Mucosa of descending colon (tissue), 3 donors: ENCODE results near the gene GALNT13. TPM values are rescaled to one million over a fixed set of nuclear protein-coding genes. Genes with fewer than 3 reads are reported as not detected.

Source experiments
- ATAC-seq: fragments of 200-7000 bp; cut with Tn5 transposase; one replicate; pipeline ENCODE4 v1.9.1; 2020; ENCODE audit warnings: mild to moderate bottlenecking, moderate library complexity
- DNase-seq, 3 donors: peaks; one replicate each; pipeline ENCODE4 v3.0.0-alpha.2; 2020
- H3K36me3 ChIP-seq: fragments of 200-600 bp; one replicate; pipeline ENCODE4 v1.8.0; 2021; ENCODE audit warnings: low read depth, mild to moderate bottlenecking
- H3K4me1 ChIP-seq: fragments of 200-600 bp; one replicate; pipeline ENCODE4 v1.8.0; 2021; ENCODE audit warnings: low read depth, mild to moderate bottlenecking
- H3K4me3 ChIP-seq: fragments of 200-600 bp; one replicate; pipeline ENCODE4 v1.8.0; 2021; ENCODE audit warnings: mild to moderate bottlenecking
- H3K9me3 ChIP-seq: fragments of 200-600 bp; one replicate; pipeline ENCODE4 v1.8.0; 2021; ENCODE audit warnings: mild to moderate bottlenecking
- intact Hi-C, 2 donors: fragments of 100-400 bp; cut with DNase I in 1 of 2; cut with micrococcal nuclease in 1 of 2; formaldehyde crosslinking; loops; one replicate each; pipeline versions ENCODE4 v1.11.0 to v1.11.1; 2022; cut with DNase I, micrococcal nuclease
- total RNA-seq, 3 donors: library from RNA; stranded (reverse); fragmentation: NEBNext Ultra II Directional in 2 of 3; extraction: Animal tissue kit (Norgen Biotek cat#: 25700) in 2 of 3; gene quantifications; one replicate each; pipeline versions ENCODE4 v1.2.1 to v1.2.4, GENCODE V29; 2021 to 2023
- TF ChIP-seq, protein P1 (sequence below): fragments of 200-600 bp; IDR thresholded peaks from one replicate; pipeline ENCODE4 v1.8.0; 2022; ENCODE audit warnings: antibody characterized with exemption, mild to moderate bottlenecking
- donor health status: DM: no; HTN: no; CAD: no; lungs with moderate emphysema.
- donor health status: DM: no; HTN: no; CAD: no.
- donor health status: DM: no; HTN: yes; CAD: no.

GALNT13 gene
- total RNA-seq, 3 donors from 2014 or later = 0.23 to 1.5 (median 1.0) TPM

DNA sequence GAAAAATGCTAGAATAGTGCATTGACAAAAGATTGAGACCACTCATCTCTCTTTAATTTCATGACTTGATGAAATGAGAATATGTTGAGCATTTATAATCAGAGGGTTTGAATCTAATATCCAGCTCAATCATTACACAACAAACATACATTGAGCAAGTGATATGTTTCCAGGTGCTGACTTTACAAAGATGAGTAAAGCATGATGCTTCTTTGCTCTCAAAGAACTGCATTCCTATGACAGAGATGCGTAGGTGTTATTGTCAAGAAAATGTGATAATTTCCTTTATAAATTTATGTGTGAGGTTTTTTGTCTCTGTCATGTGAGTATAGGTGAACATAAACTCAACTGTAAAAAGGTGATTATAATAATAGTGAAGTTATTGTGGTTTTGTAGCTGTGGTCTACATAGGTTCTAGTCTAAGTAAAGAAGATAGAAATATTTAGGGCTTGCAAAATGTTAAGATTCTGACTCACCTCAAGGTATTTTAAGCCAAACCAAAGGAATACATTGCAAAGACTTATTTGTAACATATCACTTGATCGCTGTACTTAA lies 389.8 kb downstream of the GALNT13 start:
- H3K4me1 ChIP-seq = no peaks in the 10 kb centered on the region
- intact Hi-C loops = no loop called here

DNA sequence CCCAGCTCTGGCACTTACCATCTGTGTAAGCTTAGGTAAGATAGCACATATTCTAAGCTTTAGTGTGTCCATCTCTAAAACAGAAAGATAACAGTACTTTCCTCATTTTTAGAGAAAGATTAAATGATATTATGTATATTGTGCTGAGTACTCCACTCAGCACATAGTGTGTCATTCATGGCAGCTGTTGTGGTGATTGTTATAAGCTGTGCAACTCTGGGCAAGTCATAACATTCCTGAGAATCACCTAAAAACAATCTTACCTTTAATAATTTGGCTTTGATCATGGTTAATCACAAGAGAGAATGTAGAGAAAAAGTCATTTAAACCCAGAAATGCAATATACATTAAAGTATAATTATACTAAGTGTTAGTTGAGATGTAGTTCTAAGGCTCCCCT lies 391.5 kb downstream of the GALNT13 start:
- H3K36me3 ChIP-seq = no peaks in the 10 kb centered on the region
- intact Hi-C loops = no loop called here
- no peak for ATAC-seq
- no peaks in the 10 kb centered on the region for H3K4me1 ChIP-seq
- H3K9me3 ChIP-seq = no peaks in the 10 kb centered on the region
- TF ChIP-seq, protein P1, sequence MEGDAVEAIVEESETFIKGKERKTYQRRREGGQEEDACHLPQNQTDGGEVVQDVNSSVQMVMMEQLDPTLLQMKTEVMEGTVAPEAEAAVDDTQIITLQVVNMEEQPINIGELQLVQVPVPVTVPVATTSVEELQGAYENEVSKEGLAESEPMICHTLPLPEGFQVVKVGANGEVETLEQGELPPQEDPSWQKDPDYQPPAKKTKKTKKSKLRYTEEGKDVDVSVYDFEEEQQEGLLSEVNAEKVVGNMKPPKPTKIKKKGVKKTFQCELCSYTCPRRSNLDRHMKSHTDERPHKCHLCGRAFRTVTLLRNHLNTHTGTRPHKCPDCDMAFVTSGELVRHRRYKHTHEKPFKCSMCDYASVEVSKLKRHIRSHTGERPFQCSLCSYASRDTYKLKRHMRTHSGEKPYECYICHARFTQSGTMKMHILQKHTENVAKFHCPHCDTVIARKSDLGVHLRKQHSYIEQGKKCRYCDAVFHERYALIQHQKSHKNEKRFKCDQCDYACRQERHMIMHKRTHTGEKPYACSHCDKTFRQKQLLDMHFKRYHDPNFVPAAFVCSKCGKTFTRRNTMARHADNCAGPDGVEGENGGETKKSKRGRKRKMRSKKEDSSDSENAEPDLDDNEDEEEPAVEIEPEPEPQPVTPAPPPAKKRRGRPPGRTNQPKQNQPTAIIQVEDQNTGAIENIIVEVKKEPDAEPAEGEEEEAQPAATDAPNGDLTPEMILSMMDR = no peak
- peak overlapping the region; percentile 0 for H3K4me3 ChIP-seq
- no peak for DNase-seq

More for the DNA sequence above, 389.8 kb downstream of the GALNT13 start:
- DNase-seq (no peak), ATAC-seq (no peak)
- Histone ChIP-seq H3K36me3 (no peaks in the 10 kb centered on the region), H3K4me3 (no peak overlapping the region), H3K9me3 (no peaks in the 10 kb centered on the region)
- TF ChIP-seq, protein P1 = no peak

DNA sequence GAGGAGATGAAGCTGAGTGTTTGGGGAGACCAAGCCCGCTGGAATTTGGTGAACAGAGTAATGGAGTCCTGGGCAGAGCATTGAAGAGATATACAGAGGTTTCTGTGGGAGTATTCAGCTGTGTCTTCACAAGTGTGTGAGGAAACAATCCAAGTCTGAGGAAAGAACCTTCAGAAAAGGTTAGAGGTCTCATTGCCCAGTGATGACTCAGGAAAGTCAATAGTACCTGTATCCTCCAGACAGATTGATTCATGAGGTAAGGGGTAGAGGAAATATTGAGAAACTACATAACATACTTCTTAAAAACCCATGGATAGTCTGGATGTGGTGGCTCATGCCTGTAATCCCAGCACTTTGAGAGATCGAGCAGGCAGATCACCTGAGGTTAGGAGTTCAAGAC lies 392.3 kb downstream of the GALNT13 start:
- H3K9me3 ChIP-seq = no peaks in the 10 kb centered on the region
- TF ChIP-seq, protein P1 = no peak
- no peaks in the 10 kb centered on the region for H3K4me1 ChIP-seq
- no peak overlapping the region for H3K4me3 ChIP-seq
- DNase-seq (no peak), ATAC-seq (no peak)
- intact Hi-C loops = no loop called here
- no peaks in the 10 kb centered on the region for H3K36me3 ChIP-seq

DNA sequence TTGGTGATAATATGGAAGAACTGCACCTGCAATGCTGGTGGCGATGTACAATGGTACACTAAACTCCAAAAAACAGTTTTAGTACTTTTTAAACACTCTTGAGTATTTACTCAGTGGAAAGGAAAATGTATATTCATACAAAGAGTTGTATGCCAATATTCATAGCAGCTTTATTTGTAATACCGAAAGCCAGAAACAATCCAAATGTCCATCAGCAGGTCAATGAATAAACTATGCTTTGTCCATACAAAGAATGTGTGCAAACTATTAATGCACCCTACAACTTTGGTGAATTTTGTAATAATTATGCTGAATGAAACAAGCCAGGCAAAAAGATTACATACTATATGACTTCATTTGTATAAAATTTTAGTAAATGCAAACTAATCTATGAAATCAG lies 396.3 kb downstream of the GALNT13 start:
- Histone ChIP-seq H3K9me3 (no peaks in the 10 kb centered on the region), H3K4me3 (no peak overlapping the region), H3K4me1 (no peaks in the 10 kb centered on the region), H3K36me3 (no peaks in the 10 kb centered on the region)
- intact Hi-C loops = no loop called here
- no peak for DNase-seq
- TF ChIP-seq, protein P1 = no peak
- ATAC-seq = no peak

DNA sequence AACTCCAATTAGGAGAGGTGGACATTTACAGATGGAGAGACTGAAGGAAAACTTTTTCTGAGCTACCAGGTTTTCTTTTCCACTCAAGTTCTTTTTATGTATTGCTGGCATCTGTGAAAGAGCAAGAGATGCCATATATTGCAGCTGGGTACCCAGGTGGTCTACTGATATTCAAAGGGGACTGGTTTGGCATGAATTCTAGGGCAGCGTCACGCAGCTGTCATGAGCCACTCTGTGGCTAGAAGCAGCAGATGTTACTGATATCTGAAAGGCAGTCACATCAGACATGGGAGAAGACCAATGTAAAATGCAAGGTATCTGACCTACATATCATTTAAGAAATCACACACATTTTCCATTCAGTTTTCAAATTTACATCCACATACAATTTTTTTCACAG lies 408.8 kb downstream of the GALNT13 start:
- TF ChIP-seq, protein P1 = no peak
- DNase-seq = no peak
- Histone ChIP-seq H3K36me3 (no peaks in the 10 kb centered on the region), H3K4me1 (no peaks in the 10 kb centered on the region), H3K4me3 (no peak overlapping the region), H3K9me3 (peaks cover 1% of the 10 kb centered on the region)
- no peak for ATAC-seq
- intact Hi-C loops = no loop called here

DNA sequence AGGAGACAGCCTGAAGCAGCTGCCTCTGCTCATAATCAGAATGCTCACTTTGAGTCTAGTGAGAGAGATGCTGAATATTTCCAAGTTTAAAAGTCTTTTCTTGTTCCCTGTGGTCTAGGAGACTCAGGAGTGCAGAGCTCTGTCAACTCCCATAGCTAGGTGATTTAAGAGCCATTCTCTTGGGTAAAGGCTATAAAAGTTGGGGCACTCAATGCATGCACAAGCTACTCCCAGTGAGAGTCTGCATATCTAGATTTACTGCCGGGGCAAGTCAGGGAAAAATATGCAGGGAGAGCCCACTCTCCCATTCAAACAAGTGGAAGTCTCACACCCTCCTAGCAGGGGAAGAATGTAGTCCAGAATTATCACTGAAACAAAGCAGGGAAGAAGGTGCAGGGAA lies 418.1 kb downstream of the GALNT13 start:
- H3K36me3 ChIP-seq = no peaks in the 10 kb centered on the region
- no peak overlapping the region for H3K4me3 ChIP-seq
- intact Hi-C loops = no loop called here
- no peak for DNase-seq
- TF ChIP-seq, protein P1 = no peak
- H3K4me1 ChIP-seq = no peaks in the 10 kb centered on the region
- no peak for ATAC-seq
- H3K9me3 ChIP-seq = no peaks in the 10 kb centered on the region
